ENCODE measurements around the gene VAPA. TPM values are rescaled to one million over a fixed set of nuclear protein-coding genes. Genes with fewer than 3 reads are reported as not detected.

The VAPA gene
- total RNA-seq, 1 donor = 436 TPM

GRCh38 chr18:9869715-9870430 lies 43.9 kb upstream of the VAPA start:
- peak; percentile 95 for DNase-seq (ENCODE audit: low read depth)
- H3K4me3 ChIP-seq (ENCODE audit: low read depth, low read length) = no peak overlapping the region
- no peak for TF ChIP-seq CTCF (IDR thresholded peaks at IDR 0.05; ENCODE audit: insufficient read depth, low read length)

GRCh38 chr18:9870431-9871008 lies 43.3 kb upstream of the VAPA start:
- H3K4me3 ChIP-seq (ENCODE audit: low read depth, low read length) = no peak overlapping the region
- TF ChIP-seq CTCF (IDR thresholded peaks at IDR 0.05; ENCODE audit: insufficient read depth, low read length) = no peak
- no peak for DNase-seq (ENCODE audit: low read depth)

- no peak for DNase-seq (ENCODE audit: low read depth)
- TF ChIP-seq CTCF (IDR thresholded peaks at IDR 0.05; ENCODE audit: insufficient read depth, low read length) = no peak
- no peak overlapping the region for H3K4me3 ChIP-seq (ENCODE audit: low read depth, low read length)
Observed at GRCh38 chr18:9871244-9871746, 42.5 kb upstream of the VAPA start.

- TF ChIP-seq CTCF (IDR thresholded peaks at IDR 0.05; ENCODE audit: insufficient read depth, low read length) = no peak
- no peak for DNase-seq (ENCODE audit: low read depth)
- H3K4me3 ChIP-seq (ENCODE audit: low read depth, low read length) = no peak overlapping the region
Observed at GRCh38 chr18:9872823-9873222, 41.0 kb upstream of the VAPA start.

GRCh38 chr18:9874728-9875127 lies 39.1 kb upstream of the VAPA start:
- no peak overlapping the region for H3K4me3 ChIP-seq (ENCODE audit: low read depth, low read length)
- no peak for TF ChIP-seq CTCF (IDR thresholded peaks at IDR 0.05; ENCODE audit: insufficient read depth, low read length)
- no peak for DNase-seq (ENCODE audit: low read depth)

GRCh38 chr18:9876212-9876866 lies 37.5 kb upstream of the VAPA start:
- DNase-seq (ENCODE audit: low read depth) = no peak
- no peak overlapping the region for H3K4me3 ChIP-seq (ENCODE audit: low read depth, low read length)
- no peak for TF ChIP-seq CTCF (IDR thresholded peaks at IDR 0.05; ENCODE audit: insufficient read depth, low read length)

All from fibroblast of the aortic adventitia (primary cell).